Measurements from ENCODE around the gene NCOA7.

NCOA7 gene

DNA sequence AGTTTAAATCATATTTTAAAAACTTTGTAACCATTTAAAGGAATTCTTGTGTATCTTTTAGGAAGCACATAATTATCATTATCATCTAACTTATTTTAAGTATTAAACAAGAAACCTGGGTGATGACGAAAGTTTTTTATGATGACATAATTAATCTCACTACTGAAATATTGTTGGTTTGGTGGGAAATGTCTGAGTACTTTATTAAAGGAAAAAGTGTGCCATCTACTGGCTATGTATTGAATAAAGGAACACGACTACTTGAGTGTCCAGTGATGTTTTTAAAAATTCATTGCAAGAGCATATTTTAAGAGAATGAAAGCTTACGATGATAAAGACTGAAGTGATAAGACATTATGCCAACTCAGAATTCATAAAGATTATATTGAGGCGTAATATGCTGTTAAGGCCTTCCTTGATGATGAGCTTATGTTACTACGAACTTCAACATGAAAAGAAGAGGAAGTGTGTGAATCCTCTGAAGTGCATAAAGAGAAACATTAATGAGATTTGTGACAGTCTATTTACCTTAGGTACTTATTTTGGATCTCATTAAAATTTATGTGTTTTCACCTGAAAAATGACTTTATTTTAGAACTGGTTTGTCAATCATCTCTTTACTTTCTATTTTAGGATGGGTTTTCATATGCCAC lies 183.6 kb downstream of the NCOA7 start:
- no peak for DNase-seq (ENCODE audit: low read depth)

DNA sequence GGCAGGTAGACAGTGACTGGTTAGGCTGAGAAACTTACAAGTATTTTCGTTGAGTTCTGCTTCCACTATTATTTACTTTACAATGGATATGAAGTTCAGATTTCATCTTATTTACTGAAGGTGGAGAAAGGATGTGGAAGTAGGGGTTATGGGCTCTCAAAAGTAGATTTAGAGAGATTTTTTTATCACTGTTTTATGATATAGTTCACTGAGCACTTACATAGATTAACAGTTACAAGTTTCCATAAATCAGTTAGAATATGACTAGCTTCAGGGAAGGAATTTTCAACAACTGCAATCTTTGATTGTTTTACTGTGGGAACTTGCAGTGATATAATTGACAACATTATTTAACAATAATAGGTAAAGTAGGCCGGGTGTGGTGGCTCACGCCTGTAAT lies 188.3 kb downstream of the NCOA7 start:
- DNase-seq (ENCODE audit: low read depth): no peak
